ENCODE data around the gene TBKBP1. TPM values are rescaled to one million over a fixed set of nuclear protein-coding genes. Genes with fewer than 3 reads are reported as not detected.

TBKBP1 gene
- total RNA-seq, 1 donor from 2014 or later = 3.1 TPM

DNA sequence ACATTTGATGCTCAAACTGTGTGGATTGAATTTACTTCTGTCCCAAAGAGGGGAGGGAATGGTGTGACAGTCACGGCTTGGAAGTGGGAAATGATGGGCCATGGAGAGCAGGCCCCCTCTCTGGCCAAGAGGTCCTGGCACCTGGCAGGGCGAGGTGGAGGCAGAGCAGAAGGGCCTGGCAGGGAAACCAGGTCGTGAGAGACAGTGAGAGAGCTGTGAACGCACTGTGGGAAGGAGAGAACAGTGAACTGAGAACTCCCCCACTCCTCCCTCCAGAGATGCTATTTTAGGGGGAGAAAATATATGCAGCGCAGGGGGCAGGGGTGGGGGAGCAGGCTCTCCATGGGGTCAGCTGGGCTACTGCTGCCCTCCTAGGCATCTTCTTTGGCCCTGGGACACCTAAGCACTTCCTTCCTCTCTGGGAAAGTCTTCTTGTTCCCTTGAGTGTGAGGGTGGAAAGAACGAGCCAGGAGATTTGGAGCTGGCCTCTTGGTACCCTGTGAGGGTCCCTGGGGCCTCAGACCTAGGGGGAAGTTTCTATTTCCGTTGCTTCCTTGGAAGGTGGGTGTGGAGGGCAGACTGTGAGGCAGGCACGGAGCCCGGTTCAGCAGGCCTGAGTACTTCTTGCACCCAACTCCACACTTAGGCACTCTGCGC lies 21.8 kb downstream of the TBKBP1 start:
- ATAC-seq = no peak

DNA sequence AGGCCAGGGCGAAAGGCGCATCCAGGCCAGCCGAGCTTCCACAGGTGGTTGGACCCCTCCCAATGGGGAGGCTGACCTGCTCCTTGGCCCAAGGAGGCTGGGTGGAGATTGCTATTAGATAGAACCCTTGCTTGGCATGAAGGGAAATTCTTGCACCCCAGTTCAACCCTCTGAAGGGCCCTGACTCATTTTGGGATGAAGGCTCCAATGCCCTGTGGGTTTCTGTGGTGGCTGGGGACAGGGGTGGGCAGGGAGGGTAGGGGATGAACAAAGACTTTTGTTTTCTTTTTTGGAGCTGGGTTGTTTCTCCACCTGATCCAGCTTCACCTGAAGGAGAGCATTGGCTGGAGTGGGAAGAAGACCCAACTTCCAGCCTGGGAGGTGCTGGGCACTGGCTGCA lies 22.4 kb downstream of the TBKBP1 start:
- no peak for ATAC-seq

DNA sequence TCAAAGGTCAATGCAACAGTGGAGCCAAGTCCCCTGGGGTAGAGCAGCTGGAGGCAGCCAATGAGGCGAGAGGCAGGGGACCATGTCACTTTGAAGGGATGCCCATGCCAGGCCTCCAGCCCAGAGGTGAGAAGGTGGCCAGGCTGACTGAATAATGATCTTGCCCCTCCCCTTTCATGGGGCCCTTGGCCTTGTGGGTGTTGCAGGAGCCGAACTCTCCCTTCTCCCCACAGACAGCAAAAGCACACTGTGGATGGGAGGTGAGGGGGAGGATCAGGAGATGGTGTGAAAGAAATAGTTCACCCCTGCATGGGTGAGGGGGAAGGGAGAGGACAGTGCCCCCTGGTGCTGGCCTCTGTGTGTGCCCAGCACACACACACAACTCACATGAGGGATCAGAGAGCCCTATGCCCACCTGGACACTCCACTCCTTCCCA lies 23.3 kb downstream of the TBKBP1 start:
- no peak for ATAC-seq

DNA sequence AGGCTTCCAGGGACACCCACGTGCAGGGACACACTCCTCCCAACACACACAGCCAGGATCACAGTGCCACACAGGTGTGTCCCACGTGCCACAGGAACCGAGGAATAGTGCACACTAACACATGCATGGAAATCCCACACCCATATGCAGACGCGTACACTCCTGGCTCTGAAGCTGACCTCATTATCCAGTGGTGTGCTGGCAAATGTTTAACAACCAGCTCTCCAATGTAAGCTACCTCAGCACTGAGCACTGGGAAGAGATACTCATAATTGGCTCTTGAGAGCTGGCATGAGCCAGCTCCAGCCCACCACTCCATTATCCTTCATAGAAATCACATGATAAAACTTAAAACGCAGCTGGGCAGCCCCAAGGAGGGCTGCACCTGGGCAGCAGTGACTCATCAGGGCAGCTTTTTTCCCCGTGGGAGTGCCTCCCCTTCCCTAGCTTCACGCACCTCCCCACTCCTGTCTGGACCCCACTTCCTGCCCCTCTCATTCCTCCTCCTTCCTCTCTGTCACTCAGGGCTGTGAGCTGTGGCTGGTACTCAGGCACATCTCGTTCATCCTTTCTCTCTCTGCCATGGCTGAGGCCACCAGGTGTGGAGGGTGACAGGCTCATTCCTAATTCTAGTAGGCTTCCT lies 24.1 kb downstream of the TBKBP1 start:
- no peak for ATAC-seq

DNA sequence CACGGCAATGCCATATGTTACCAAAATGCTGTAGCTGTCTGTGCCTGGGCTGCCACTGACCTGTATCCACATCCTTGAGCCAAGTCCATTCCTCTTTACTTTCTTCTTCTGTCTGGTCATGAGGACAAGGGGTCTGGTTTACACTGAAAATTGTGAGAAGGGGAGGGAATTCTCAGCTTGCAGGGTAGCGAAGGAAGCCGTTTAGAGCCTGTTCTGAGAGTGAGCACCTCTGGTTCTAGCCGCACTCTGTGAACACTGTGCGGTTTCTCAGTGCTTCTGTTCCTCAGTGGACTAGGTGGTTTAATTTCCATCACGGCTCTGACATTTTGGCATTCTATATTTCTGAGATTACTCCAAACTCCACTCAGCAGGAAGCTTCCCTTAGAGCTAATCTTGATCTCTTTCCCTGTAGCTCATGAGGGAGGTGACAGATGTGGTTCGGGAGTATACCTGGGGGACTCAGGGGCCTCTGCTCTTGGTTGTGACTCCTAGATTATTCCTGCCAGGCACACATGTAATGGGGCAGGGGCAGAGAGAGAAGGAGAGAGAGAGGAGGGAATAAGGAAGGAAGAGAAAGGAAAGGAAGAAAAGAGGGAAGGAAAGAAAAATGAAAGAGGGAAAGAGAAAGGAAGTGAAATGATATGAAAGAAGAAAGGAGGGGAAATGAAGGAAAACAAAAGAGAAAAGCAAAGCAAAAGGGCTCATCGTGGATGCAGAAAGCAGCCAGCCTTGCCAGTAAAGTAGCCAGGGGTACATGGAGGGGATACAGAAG lies 24.9 kb downstream of the TBKBP1 start:
- ATAC-seq = no peak

DNA sequence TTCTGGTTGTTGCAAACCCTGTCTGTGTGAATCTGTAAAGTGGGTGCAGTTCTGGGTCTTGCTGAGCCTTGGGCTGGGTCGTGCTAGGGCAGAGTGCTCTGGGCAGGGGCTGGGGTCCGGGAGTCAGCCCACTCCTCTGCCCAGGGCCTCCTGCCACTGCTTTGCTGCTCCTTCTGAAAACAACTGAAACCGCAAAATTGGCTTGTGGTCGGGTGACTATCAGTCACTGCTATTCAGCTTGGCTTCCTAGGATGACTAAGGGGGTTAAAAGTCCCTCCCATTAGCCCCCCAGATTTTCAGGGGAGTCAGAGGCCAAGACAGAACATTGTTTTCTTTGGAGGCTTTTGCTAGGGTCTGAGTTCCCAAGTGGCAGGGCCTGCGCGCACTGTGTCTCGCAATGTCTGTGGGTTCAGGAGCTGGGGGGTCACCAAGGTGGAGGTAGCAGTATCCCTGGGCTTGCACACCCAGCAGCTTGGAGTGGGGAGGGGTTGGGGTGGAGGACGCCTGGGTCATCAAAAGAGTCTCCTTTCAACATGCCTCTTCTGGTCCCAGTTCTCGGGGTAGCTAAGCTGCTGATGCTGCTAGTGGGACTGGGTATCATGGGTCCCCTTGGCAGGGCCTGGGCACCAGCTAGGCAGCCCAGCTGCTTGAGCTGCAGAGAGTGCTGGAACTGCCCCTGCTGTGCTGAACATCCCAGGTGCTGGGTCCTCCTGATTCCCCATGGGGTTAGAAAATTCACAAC lies 25.6 kb downstream of the TBKBP1 start:
- ATAC-seq = no peak

DNA sequence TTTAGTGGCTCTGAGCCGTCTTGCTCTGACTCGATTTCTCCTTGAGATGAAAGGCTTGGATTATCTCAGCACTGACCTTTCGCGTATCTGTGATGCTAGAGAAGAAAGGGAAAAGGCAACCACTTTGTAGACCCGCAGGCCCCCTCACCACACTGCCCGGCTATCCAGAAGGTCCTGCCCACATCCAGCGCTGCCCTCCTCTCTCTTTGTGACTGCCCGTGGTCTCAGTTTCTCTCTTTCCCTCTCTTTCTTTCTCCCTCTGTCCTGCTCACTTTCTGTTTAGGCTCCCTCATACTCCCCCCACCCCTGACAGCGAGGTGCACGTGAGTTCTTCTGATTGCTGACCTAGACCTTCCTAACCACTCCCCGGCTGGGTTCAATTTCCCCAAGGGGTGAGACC lies 26.2 kb downstream of the TBKBP1 start:
- ATAC-seq = no peak

DNA sequence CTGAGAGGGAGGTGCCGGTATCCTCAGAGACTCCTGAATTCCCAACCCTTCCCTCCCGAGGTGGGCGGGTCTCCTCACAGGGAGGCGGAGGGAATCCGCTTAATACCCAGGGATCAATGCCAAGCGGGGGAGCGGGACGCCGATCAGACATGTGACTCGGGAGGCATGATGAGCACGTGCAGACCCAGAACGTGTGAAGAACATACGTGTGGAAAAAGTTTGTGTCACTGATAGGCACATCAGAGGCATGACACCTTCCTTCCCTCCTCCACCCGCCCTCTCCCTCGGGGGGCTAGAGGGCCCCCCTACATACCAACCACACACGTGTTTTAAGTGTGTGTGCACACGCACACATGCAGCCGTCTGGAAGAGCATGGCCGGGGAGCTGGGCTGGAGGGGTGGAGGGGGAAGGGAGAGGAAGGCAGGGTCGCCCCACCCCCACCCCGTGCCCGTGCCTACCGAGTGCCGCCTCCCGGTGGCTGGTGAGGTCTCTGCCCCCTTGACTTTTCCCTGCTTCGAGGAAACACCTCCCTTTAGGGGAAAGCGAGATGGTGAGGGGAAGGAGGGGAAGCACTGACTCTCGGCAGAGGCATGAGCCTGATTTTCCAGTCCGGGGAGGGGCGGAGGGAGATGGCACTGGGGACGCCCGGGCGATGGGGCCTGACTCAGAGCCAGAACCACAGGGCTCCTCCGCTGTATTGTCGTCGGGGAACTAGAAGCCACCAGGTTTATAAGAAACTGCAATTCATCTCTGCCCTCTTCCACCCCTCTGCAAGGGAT lies 27.0 kb downstream of the TBKBP1 start:
- peak; percentile 74 for ATAC-seq

DNA sequence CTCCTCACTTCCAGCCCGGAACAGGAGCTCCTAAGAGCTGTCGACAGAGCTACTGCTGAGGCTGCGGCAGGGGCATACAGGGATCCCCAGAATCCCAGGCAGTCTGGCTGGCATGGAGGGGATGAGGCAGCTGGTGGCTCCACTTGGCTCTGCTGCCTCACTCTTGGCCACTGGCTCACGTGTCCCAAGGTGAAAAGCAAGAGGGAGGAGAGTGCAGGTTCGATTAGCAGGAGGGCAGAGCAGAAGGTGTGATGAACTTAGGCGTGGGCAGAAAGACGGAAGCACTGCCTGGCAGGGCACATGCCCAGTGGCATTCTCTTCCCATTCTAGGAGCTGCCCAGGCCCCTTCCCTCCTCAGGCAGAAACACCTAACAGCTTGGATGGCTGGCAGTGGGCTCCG lies 27.8 kb downstream of the TBKBP1 start:
- peak; percentile 11 for ATAC-seq

DNA sequence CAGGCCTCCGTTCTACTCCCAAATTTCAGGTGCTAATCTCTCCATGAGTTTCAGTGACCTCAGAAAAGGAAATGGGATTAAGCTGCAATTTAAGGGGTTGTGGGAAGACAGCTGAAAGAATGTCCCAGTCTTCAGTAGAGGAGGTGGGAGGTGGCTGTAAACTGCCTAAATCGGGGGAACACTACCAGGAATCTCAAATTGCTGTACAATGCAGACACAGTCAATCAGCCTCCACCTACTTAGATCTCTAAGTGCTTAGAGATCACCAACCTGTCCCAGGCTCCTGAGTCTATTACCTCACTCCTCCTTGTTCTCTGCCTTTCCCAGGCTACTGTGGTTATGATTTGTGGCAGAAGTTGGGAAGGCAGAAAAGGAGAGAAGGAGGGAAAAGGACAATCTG lies 30.7 kb downstream of the TBKBP1 start:
- ATAC-seq = no peak

DNA sequence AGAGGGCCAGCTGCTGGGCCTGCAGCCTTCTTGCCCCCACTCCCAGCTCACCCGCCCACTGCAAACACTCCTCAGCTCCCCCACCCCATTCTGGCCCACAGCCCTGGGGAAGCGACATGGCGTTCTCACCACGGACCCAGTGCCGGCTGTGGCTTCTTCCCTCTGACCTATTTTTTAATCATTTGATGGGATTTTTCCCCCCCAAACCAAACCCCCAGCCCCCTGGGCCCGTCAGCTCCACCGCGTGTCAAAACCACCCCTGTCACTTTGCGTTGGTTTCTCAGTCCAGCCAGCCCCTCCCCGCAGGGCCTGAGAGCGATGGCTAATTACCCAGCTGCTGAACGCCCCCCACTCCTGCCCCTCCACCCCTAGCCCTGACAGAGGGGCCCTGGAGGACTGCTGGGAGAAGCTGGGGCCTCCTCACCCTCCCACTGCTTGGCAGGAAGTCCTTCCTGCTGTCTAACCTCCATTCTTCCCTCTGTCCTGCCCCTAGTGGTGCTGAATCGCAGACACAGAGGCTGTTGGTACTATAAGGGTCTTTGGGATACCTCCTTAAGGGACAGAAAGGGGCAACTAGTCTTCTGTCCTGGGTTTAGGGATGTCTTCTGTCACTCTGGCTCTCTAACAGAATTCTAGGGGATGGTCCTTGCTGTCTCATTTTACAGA lies 31.6 kb downstream of the TBKBP1 start:
- ATAC-seq = no peak

DNA sequence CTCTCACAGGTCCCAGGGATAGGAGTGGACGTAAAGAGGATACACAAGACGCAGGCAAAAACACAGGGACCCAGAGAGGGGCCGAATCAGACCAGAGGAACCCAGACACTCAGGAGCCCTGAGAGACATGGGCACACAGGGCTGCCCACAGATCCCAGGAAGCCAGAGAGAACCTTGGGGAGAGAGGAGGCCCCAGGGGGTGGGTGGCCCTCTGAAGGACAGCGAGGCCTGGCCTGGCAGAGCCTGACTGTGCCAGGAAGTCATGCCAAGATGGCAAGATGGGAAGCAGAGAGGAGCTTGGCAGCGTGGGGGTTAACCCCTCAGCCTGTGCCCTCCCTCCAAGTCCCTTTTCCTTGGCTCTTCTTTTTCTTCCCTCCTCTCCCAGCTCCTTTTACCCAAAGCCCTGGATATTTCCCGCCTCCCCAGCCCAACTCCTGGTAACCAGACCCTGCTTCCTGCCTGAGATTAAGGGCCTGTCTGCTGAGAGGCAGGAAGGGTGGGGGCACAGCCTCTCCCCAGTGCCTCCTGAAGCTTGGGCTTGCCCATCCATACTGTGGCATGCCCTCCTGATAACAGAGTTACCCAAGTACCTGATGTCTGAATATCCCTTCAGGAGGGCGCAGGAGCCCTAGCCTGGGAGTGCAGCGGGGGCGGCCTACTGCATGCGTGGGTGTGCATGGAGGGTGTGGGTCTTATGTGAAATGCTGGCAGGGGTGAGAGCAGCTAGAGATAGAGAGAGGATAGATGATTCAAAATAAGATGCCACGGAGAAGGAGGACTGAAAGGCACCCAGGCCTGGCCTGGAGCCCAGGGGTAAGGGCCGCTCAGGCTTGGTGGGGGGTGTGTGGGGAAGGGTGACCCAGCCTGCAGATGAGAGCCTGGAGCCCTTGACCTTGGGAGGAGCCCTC lies 33.1 kb downstream of the TBKBP1 start:
- no peak for ATAC-seq

DNA sequence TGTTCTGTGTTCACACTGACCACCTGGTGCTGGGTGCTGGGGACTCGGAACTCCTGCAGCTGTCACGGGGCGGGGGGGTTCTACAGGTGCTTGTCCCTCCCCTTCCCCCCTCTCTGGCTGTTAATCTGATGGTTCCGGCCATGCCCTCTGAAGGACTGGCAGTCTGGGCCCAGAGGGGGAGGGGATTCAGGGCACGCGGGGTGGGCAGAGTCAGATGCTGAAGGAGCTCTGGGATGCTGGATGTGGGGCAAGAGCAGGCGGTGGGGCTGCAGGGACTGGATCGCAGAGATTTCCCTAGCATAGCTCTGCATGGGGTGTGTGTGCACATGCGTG lies 33.7 kb downstream of the TBKBP1 start:
- no peak for ATAC-seq

DNA sequence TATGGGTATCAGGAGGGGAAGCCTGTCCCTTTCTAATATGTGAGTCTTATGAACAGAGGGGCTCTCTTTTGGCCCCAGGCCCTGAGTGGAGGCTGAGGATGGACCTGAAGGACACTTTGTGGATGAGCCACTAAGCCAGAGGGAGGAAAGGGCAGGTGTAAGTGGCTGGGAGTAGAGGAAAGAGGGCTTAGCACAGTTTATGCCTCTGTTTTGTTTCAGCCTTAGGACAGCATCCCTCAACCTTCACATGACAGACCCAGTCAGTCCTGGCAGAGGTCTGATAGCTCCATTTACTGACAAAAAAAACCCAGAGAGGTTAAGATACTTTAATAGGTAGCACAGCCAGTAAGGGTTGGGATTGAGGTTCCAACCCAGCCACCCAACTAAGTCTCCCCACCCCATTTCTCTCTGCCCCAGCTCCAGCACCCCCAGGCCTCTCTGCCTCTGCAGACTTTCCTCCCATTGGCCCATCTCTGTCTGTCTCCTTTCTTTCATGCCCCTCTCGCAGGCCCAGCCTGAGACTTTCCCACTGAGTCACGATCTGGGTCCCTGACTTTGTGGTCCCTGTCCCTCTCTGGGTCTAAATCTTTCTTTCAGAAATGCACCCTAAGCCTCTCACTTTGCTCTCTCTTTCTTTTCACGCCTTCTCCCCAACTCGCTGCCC lies 34.4 kb downstream of the TBKBP1 start:
- no peak for ATAC-seq

DNA sequence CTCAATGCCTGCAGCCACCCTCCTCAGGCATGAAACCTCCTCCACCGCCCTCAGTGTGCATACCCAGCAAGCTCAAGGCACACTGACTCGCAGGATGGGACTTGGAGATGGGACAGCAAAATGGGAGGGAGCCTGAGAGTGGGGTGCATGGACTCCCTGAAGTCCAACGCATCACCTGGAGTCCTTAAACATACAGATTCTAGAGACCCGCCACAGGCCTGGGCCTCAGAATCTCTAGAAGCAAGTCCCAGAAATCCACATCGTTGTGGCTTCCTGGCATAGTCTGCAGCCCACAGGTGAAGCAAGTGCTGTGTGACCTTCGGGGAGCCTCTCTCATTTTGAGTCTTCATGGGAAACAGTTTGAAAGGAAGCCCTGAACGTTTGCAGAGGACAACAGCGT lies 35.5 kb downstream of the TBKBP1 start:
- ATAC-seq = no peak

DNA sequence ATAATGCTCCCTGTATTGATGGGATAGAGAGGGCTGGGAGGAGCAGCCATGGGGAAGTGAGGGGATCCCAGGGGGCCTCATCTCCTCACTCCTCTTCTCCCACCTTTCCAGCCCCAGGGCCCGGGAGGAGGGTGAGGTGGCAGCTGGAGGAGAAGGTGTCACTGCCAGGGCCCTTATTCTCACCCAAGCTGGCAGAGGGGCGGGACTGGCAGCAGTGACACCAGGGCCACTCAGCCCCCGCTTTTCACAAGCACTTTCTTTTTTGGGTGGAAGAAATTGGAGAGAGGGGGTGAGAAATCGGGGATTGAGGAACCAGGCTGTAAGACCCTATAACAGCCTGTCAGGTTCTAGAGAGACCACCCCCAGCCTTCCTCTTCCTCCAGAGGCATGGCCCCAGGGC lies 36.7 kb downstream of the TBKBP1 start:
- no peak for ATAC-seq

DNA sequence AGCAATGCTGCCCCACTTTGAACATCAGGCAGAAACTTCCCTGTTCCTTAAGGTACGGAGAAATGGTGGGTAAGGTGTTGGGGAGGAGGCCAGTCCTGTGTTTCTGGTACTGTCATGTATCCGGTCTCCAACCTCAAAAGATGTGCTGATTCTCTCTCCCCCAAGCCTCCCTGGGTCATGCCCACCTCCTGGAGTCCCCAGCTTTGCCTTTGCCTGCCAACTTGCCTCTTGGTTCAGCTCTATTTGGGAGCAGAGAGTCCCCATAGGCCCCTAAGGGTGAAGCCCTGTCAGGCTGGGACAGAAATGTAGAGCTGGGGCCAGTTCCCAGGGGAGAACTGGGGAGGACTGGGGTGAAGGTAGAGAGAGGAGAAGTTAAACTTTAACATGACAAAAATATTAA lies 37.4 kb downstream of the TBKBP1 start:
- no peak for ATAC-seq

DNA sequence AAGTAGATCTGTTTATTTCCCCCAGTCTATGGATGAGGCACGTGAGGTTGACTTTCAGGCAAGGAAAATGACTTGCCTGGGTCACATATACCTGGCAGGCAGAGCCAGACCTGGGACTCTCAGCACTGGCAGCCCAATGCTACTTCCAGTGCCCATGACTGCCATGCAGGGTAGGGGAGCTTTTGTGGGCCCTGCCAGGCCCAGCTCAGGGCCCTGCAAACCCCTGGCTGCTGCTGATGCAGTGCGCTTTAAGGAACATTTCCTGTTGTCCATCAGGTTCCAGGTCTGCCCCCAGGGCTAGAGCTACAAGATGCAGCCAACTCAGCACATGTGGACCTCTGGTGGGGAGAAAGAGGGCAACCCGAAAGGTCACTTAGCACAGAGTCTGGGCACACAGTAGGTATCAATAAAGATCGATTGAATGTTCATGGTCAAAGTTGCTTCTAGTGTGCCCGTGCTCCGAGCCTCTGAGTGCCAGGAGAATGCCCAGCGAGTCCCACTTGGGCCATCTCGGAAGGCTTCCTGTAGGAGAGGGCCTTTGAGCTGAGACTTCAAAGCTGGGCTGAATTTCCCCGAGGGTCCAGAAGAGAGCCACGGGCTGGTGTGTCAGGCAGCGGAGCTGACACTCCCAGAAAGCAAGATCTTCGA lies 38.6 kb downstream of the TBKBP1 start:
- ATAC-seq = no peak

DNA sequence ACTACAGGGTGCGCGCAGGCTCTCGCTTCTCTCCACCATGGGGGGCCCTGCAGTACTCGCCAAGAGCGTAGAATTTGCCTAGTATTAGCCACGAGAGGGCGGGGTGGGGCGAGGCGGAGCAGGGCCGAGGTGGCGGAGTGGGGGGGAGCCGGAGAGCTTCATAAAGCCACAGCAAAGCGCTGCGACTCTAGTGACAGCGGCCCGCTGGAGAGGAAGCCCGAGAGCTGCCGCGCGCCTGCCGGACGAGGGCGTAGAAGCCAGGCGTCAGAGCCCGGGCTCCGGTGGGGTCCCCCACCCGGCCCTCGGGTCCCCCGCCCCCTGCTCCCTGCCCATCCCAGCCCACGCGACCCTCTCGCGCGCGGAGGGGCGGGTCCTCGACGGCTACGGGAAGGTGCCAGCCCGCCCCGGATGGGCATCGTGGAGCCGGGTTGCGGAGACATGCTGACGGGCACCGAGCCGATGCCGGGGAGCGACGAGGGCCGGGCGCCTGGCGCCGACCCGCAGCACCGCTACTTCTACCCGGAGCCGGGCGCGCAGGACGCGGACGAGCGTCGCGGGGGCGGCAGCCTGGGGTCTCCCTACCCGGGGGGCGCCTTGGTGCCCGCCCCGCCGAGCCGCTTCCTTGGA lies 39.2 kb downstream of the TBKBP1 start, which contains the start of gene TBX21:
Gene TBX21 (plus strand): TSS at position 190 of the 627 bp plus-strand sequence. CDS start 219 bp downstream, at position 409.
- ATAC-seq = peak; percentile 77
